Measurements from ENCODE around the gene ADAMTSL1. TPM values are rescaled to one million over a fixed set of nuclear protein-coding genes. Genes with fewer than 3 reads are reported as not detected.

ADAMTSL1 gene
- total RNA-seq, 1 donor from 2014 or later = 12.6 TPM

- no peak overlapping the region for H3K27ac ChIP-seq (ENCODE audit: low read depth, low read length)
- H3K79me2 ChIP-seq (ENCODE audit: insufficient read depth, low read length) = peaks cover 17% of the 10 kb centered on the region
- H3K27me3 ChIP-seq (ENCODE audit: insufficient read depth, low read length) = no peaks in the 10 kb centered on the region
- H4K20me1 ChIP-seq (ENCODE audit: insufficient read depth, low read length) = no peaks in the 10 kb centered on the region
- Mint-ChIP-seq H3K27me3 (ENCODE audit: low read depth, unreplicated experiment) (no peaks in the 10 kb centered on the region), H3K9me3 (ENCODE audit: unreplicated experiment) (no peaks in the 10 kb centered on the region), H3K4me1 (ENCODE audit: low read depth, unreplicated experiment) (peaks cover 9% of the 10 kb centered on the region), H3K36me3 (ENCODE audit: low read depth, unreplicated experiment) (no peaks in the 10 kb centered on the region), H3K4me3 (ENCODE audit: unreplicated experiment) (no peak overlapping the region), H3K27ac (ENCODE audit: unreplicated experiment) (no peak overlapping the region)
- TF ChIP-seq EZH2 (IDR thresholded peaks at IDR 0.05; ENCODE audit: insufficient read depth, low read length) (no peak), CTCF (IDR thresholded peaks at IDR 0.05; ENCODE audit: insufficient read depth, low read depth, low read length) (no peak)
- H3K4me2 ChIP-seq (ENCODE audit: low read length) = peak overlapping the region; percentile 17
- no peaks in the 10 kb centered on the region for H3K36me3 ChIP-seq (ENCODE audit: insufficient read depth, low read length)
- no peaks in the 10 kb centered on the region for H3K9me3 ChIP-seq (ENCODE audit: insufficient read depth, low read depth, low read length)
- DNase-seq (ENCODE audit: low read depth) (no peak), FAIRE-seq (no peak)
- H3K9ac ChIP-seq (ENCODE audit: low read length) = no peak overlapping the region
- no peak overlapping the region for H2AFZ ChIP-seq (ENCODE audit: low read depth, low read length)
- H3K4me3 ChIP-seq (ENCODE audit: insufficient read depth, low read depth, low read length) = no peak overlapping the region
- H3K4me1 ChIP-seq (ENCODE audit: insufficient read depth, low read length) = peaks cover 37% of the 10 kb centered on the region
Measured at GRCh38 chr9:18545636-18546360, 71.8 kb downstream of the ADAMTSL1 start.

- Histone ChIP-seq H3K79me2 (ENCODE audit: insufficient read depth, low read length) (peaks cover 35% of the 10 kb centered on the region), H2AFZ (ENCODE audit: low read depth, low read length) (no peak overlapping the region), H3K36me3 (ENCODE audit: insufficient read depth, low read length) (no peaks in the 10 kb centered on the region), H3K4me2 (ENCODE audit: low read length) (no peak overlapping the region), H3K9ac (ENCODE audit: low read length) (no peak overlapping the region), H3K9me3 (ENCODE audit: insufficient read depth, low read depth, low read length) (no peaks in the 10 kb centered on the region), H3K4me3 (ENCODE audit: insufficient read depth, low read depth, low read length) (no peak overlapping the region), H3K4me1 (ENCODE audit: insufficient read depth, low read length) (peaks cover 24% of the 10 kb centered on the region), H3K27me3 (ENCODE audit: insufficient read depth, low read length) (no peaks in the 10 kb centered on the region), H3K27ac (ENCODE audit: low read depth, low read length) (no peak overlapping the region), H4K20me1 (ENCODE audit: insufficient read depth, low read length) (no peaks in the 10 kb centered on the region)
- DNase-seq (ENCODE audit: low read depth) (no peak), FAIRE-seq (no peak)
- Mint-ChIP-seq H3K27me3 (ENCODE audit: low read depth, unreplicated experiment) (no peaks in the 10 kb centered on the region), H3K4me1 (ENCODE audit: low read depth, unreplicated experiment) (peaks cover 9% of the 10 kb centered on the region), H3K27ac (ENCODE audit: unreplicated experiment) (no peak overlapping the region), H3K4me3 (ENCODE audit: unreplicated experiment) (no peak overlapping the region), H3K36me3 (ENCODE audit: low read depth, unreplicated experiment) (no peaks in the 10 kb centered on the region), H3K9me3 (ENCODE audit: unreplicated experiment) (no peaks in the 10 kb centered on the region)
- TF ChIP-seq CTCF (IDR thresholded peaks at IDR 0.05; ENCODE audit: insufficient read depth, low read depth, low read length) = no peak
- TF ChIP-seq EZH2 (IDR thresholded peaks at IDR 0.05; ENCODE audit: insufficient read depth, low read length) = no peak
Measured at GRCh38 chr9:18548456-18548855, 74.5 kb downstream of the ADAMTSL1 start.

GRCh38 chr9:18549772-18550171 lies 75.8 kb downstream of the ADAMTSL1 start:
- Mint-ChIP-seq H3K27ac (ENCODE audit: unreplicated experiment) (no peak overlapping the region), H3K27me3 (ENCODE audit: low read depth, unreplicated experiment) (no peaks in the 10 kb centered on the region), H3K9me3 (ENCODE audit: unreplicated experiment) (peaks cover 3% of the 10 kb centered on the region), H3K4me3 (ENCODE audit: unreplicated experiment) (no peak overlapping the region), H3K4me1 (ENCODE audit: low read depth, unreplicated experiment) (no peaks in the 10 kb centered on the region), H3K36me3 (ENCODE audit: low read depth, unreplicated experiment) (no peaks in the 10 kb centered on the region)
- no peak for DNase-seq (ENCODE audit: low read depth)
- Histone ChIP-seq H3K27me3 (ENCODE audit: insufficient read depth, low read length) (no peaks in the 10 kb centered on the region), H3K4me1 (ENCODE audit: insufficient read depth, low read length) (peaks cover 11% of the 10 kb centered on the region), H2AFZ (ENCODE audit: low read depth, low read length) (no peak overlapping the region), H3K4me3 (ENCODE audit: insufficient read depth, low read depth, low read length) (no peak overlapping the region), H3K4me2 (ENCODE audit: low read length) (no peak overlapping the region), H3K36me3 (ENCODE audit: insufficient read depth, low read length) (no peaks in the 10 kb centered on the region), H3K9me3 (ENCODE audit: insufficient read depth, low read depth, low read length) (no peaks in the 10 kb centered on the region), H4K20me1 (ENCODE audit: insufficient read depth, low read length) (no peaks in the 10 kb centered on the region), H3K27ac (ENCODE audit: low read depth, low read length) (no peak overlapping the region), H3K79me2 (ENCODE audit: insufficient read depth, low read length) (peaks cover 44% of the 10 kb centered on the region), H3K9ac (ENCODE audit: low read length) (no peak overlapping the region)
- TF ChIP-seq CTCF (IDR thresholded peaks at IDR 0.05; ENCODE audit: insufficient read depth, low read depth, low read length) = no peak
- no peak for TF ChIP-seq EZH2 (IDR thresholded peaks at IDR 0.05; ENCODE audit: insufficient read depth, low read length)
- FAIRE-seq = peak; percentile 29

Measured in astrocyte (in vitro differentiated cells and primary cell).